ENCODE data around the gene SGCD.

Gene SGCD

GRCh38 chr5:156459812-156460385 lies 132.9 kb downstream of the SGCD start:
- no peak for DNase-seq (ENCODE audit: low read depth)

- DNase-seq (ENCODE audit: low read depth): no peak
These were observed 133.5 kb downstream of the SGCD start for GRCh38 chr5:156460471-156460870.

GRCh38 chr5:156466871-156467270 lies 139.9 kb downstream of the SGCD start:
- no peak for DNase-seq (ENCODE audit: low read depth)

- DNase-seq (ENCODE audit: low read depth): no peak
These were observed 142.7 kb downstream of the SGCD start for GRCh38 chr5:156469636-156470035.

- DNase-seq (ENCODE audit: low read depth): no peak
These were observed 144.9 kb downstream of the SGCD start for GRCh38 chr5:156471893-156472292.

GRCh38 chr5:156473269-156473908 lies 146.4 kb downstream of the SGCD start:
- no peak for DNase-seq (ENCODE audit: low read depth)

GRCh38 chr5:156474251-156474650 lies 147.3 kb downstream of the SGCD start:
- DNase-seq (ENCODE audit: low read depth): no peak

GRCh38 chr5:156475182-156476157 lies 148.5 kb downstream of the SGCD start:
- DNase-seq (ENCODE audit: low read depth): no peak

- no peak for DNase-seq (ENCODE audit: low read depth)
These were observed 149.2 kb downstream of the SGCD start for GRCh38 chr5:156476158-156476551.

- DNase-seq (ENCODE audit: low read depth): no peak
These were observed 149.7 kb downstream of the SGCD start for GRCh38 chr5:156476678-156477077.

GRCh38 chr5:156477196-156477595 lies 150.2 kb downstream of the SGCD start:
- no peak for DNase-seq (ENCODE audit: low read depth)

GRCh38 chr5:156479849-156480248 lies 152.9 kb downstream of the SGCD start:
- no peak for DNase-seq (ENCODE audit: low read depth)

GRCh38 chr5:156481741-156482140 lies 154.8 kb downstream of the SGCD start:
- DNase-seq (ENCODE audit: low read depth): no peak

- DNase-seq (ENCODE audit: low read depth): no peak
These were observed 155.9 kb downstream of the SGCD start for GRCh38 chr5:156482818-156483217.

GRCh38 chr5:156486394-156487238 lies 159.7 kb downstream of the SGCD start:
- DNase-seq (ENCODE audit: low read depth): no peak

GRCh38 chr5:156491766-156492165 lies 164.8 kb downstream of the SGCD start:
- DNase-seq (ENCODE audit: low read depth): no peak

GRCh38 chr5:156496291-156496690 lies 169.3 kb downstream of the SGCD start:
- no peak for DNase-seq (ENCODE audit: low read depth)

- no peak for DNase-seq (ENCODE audit: low read depth)
These were observed 170.8 kb downstream of the SGCD start for GRCh38 chr5:156497804-156498208.

GRCh38 chr5:156498226-156498980 lies 171.4 kb downstream of the SGCD start:
- DNase-seq (ENCODE audit: low read depth): no peak

- no peak for DNase-seq (ENCODE audit: low read depth)
These were observed 173.8 kb downstream of the SGCD start for GRCh38 chr5:156500755-156501154.

- DNase-seq (ENCODE audit: low read depth): no peak
These were observed 178.1 kb downstream of the SGCD start for GRCh38 chr5:156505101-156505500.
